Astrocyte of the spinal cord (primary cell): Measurements from ENCODE around the gene RPTOR.

Experiments
- DNase-seq: peaks from one replicate; pipeline ENCODE4 v3.0.0; 2011; ENCODE audit warnings: low read depth, low spot score
- H3K4me3 ChIP-seq: 2 replicates; pipeline ENCODE4 v1.5.1; 2011; ENCODE audit warnings: low read depth, mild to moderate bottlenecking, low read length, moderate library complexity
- in situ Hi-C: cut with HindIII; loops from 2 replicates; pipeline ENCODE4 v1.10.0; 2017; ENCODE audit warnings: low sequenced_read_pairs
- TF ChIP-seq, protein P1 (sequence below): IDR thresholded peaks from 2 replicates; pipeline ENCODE4 v1.5.1; 2012; ENCODE audit warnings: low read depth, mild to moderate bottlenecking, low read length, inconsistent platforms

The RPTOR gene

DNA sequence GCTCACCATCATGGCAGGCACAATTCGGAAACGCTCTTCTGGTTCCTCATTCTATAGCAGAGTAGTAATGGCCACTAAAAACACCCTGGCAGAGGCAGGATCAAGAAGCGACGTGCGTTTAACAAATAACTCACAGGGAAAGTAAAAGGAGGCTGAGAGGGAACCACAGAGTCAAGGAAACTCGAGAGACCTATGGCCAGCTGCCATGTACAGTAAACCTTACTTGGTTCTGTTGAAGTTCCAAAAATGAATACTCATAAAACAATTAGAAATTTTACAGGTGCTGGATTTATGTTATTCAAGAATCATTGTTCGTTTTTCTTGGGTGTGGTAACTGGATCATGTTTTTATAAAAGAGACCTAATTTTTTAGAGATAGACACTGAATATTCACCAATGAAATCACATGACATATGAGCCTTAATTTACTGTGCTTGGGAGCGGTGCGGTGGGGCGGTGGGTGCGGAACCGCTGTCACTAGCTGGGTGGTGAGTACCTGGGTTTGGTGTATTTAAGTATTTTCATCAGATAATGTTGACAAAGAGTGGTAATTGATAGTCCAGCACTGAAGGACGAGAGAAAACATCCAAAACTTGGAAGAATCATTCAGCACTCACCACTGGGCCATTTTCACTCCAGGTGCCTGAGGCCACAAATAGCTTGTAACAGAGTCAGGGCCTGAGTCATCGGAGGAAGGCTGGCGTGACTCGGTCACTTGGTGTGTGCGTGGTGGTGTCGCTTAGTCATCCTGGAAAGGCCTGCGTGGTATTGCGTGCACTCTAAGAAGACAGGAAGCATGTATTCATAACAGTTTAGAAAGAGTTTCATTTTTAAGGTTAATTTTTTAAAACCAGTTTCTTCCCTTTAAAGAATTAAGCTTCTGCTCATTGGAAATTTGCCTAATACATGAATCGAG is 311.6 kb downstream of the RPTOR start:
- TF ChIP-seq, protein P1, sequence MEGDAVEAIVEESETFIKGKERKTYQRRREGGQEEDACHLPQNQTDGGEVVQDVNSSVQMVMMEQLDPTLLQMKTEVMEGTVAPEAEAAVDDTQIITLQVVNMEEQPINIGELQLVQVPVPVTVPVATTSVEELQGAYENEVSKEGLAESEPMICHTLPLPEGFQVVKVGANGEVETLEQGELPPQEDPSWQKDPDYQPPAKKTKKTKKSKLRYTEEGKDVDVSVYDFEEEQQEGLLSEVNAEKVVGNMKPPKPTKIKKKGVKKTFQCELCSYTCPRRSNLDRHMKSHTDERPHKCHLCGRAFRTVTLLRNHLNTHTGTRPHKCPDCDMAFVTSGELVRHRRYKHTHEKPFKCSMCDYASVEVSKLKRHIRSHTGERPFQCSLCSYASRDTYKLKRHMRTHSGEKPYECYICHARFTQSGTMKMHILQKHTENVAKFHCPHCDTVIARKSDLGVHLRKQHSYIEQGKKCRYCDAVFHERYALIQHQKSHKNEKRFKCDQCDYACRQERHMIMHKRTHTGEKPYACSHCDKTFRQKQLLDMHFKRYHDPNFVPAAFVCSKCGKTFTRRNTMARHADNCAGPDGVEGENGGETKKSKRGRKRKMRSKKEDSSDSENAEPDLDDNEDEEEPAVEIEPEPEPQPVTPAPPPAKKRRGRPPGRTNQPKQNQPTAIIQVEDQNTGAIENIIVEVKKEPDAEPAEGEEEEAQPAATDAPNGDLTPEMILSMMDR: no peak
- H3K4me3 ChIP-seq: no peak overlapping the region
- in situ Hi-C loops: no loop called here
- DNase-seq: peak; percentile 97

DNA sequence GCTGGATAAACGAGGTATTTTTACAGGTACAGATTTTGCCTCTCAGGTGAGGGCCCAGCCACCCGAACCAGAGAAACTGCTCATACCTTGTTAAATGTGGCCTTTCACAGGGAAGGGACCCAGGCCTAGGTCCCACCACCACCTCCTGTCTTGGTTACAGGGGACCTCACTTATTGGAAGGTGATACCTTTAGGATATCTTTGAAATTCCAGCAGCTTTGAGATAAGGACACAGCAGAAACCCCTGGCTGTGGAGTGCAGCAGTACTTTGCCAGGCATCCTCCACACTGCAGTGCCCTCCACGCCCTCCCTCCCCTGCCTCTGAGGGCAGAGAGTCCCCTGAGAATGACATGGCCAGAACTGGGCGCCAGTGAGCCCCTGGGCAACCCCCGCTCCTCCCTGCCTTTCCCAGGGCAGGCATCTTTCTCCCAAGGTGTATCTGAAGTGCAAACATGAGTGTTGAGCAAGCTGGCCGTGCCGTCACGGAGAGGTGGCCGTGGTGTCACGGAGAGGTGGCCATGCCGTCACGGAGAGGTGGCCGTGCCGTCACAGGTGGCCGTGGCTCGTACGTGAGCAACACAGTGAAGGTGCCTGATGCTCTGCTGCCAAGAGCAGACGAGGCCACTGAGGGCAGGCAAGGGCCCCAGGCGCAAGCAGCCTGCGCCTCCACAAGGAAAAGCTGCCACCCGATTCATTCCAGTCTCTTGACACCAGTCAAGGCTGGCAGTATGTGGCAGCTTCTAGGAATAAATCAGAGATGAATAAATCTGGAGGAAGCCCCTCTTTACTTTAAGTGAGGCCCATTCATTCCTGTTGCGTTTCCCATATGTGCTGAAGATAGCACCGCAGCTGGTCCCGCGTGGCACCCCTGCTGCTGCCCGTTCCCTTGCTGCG is 312.5 kb downstream of the RPTOR start:
- DNase-seq: no peak
- in situ Hi-C loops: no loop called here
- no peak overlapping the region for H3K4me3 ChIP-seq
- TF ChIP-seq, protein P1: no peak

GRCh38 chr17:80857756-80858171 is 313.1 kb downstream of the RPTOR start:
- no peak overlapping the region for H3K4me3 ChIP-seq
- no peak for DNase-seq
- TF ChIP-seq, protein P1: no peak
- in situ Hi-C loops: no loop called here

DNA sequence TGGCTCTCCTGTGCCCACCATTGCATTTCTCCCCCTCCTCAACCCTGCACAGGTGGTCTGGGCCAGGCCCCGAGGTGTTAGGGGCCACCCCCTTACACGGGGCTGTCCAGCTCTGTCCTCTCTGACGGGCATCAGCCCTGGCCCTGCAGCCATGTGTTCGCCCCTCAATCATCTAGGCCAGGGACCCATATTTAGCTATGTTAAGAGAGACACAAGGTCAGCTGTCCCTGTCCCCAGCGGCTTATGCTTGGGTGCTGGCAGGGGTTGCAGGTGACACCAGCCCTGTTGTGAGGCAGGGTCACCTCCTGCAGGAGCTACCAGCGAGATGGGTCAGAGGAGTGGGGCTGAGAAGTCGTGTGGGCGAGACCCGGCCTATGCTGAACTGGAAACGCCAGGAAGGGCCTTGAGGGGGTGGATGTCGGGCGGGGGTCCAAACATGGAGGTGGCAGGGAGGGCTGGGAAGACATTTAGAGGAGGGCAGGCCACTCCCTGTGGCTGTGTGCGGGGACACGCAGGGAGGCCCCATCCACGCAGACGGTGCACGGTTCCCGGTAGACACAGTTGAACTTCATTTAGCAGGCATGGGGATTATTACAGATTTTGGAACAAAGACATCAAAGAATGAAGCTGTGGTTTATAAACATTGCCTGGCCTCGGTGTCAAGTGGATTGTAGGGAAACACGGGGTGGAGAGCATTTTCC is 313.8 kb downstream of the RPTOR start:
- in situ Hi-C loops: no loop called here
- no peak overlapping the region for H3K4me3 ChIP-seq
- TF ChIP-seq, protein P1: no peak
- no peak for DNase-seq

DNA sequence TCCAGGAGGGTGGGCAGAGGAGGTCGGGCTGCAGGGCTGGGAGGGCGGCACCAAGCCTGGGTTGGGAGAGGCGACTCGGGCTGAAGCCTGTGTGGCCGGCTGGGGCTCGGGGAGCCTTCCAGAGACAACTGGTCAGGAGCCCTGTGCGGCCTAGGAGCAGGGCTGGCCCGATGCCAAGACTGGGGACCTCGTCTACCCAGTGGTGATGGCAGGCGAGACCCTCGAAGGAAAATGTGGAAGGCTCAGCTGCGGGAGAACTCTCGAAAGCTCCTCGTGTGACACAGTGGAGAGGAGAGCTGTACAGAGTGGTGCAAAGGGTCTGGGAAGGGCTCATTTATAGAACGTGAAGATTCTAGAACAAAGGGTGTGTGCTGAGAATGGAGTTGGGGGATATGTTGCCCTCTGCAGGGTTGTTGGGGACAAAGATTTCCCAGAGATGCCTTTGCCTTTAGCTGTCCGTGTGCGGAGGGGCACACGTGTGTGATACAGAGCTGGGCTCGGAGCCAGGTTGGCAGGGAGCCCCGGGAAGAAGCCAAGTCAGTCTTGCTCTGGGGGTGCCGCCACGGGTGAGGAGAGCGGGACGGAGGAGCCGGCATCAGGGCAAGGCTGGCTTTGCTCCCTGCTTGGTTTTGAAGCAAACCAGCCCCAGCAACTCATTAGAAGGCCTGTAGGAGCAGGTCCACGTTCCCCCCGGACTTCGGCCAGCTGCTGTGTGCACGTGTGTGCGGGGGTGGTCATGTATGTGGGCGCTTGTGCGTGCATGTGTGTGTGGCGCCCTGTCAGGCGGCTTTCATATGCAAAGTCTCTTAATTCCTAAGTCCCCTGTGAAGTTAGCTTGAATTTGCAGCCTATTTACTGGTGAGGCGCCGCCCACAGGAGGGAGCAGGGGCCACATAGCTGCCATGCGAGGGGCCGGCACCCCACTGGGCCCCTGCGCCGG is 314.6 kb downstream of the RPTOR start:
- H3K4me3 ChIP-seq: no peak overlapping the region
- TF ChIP-seq, protein P1: peak; percentile 36
- in situ Hi-C loops: no loop called here
- peak; percentile 89 for DNase-seq
